HG03442 (cell line): ENCODE results near the gene UBE2V1.

ENCODE experiments used
- ATAC-seq: cut with Tn5 transposase; IDR thresholded peaks from one replicate; pipeline ENCODE4 v1.9.1; 2021; ENCODE audit warnings: mild to moderate bottlenecking, moderate library complexity; ENCODE audit not compliant: unreplicated experiment

Gene UBE2V1

GRCh38 chr20:50049442-50050026 is 63.4 kb downstream of the UBE2V1 start:
- no peak for ATAC-seq

GRCh38 chr20:50048420-50049166 is 64.4 kb downstream of the UBE2V1 start:
- no peak for ATAC-seq

GRCh38 chr20:50044353-50044960 is 68.5 kb downstream of the UBE2V1 start:
- ATAC-seq, result no peak

GRCh38 chr20:50043573-50044352 is 69.2 kb downstream of the UBE2V1 start:
- no peak for ATAC-seq

GRCh38 chr20:50042370-50043313 is 70.3 kb downstream of the UBE2V1 start:
- no peak for ATAC-seq

- no peak for ATAC-seq
Measured at GRCh38 chr20:50041246-50041873, 71.6 kb downstream of the UBE2V1 start.

- no peak for ATAC-seq
Measured at GRCh38 chr20:50040432-50041245, 72.3 kb downstream of the UBE2V1 start.

GRCh38 chr20:50039706-50040431 is 73.1 kb downstream of the UBE2V1 start:
- no peak for ATAC-seq

GRCh38 chr20:50038574-50038991 is 74.4 kb downstream of the UBE2V1 start:
- no peak for ATAC-seq

- no peak for ATAC-seq
Measured at GRCh38 chr20:50038169-50038568, 74.8 kb downstream of the UBE2V1 start.

- ATAC-seq, result no peak
Measured at GRCh38 chr20:50037575-50037974, 75.4 kb downstream of the UBE2V1 start.

- ATAC-seq, result no peak
Measured at GRCh38 chr20:50037123-50037522, 75.8 kb downstream of the UBE2V1 start.

- ATAC-seq, result no peak
Measured at GRCh38 chr20:50036703-50037102, 76.2 kb downstream of the UBE2V1 start.

GRCh38 chr20:50034567-50035180 is 78.3 kb downstream of the UBE2V1 start:
- ATAC-seq, result no peak

- no peak for ATAC-seq
Measured at GRCh38 chr20:50032955-50033666, 79.8 kb downstream of the UBE2V1 start.
